LNCaP clone FGC (cell line): ENCODE measurements around the gene ZBTB8A.

ENCODE experiments used
- DNase-seq: peaks from one replicate; pipeline ENCODE4 v3.0.0-alpha.2; 2011; ENCODE audit warnings: low read depth
- H3K4me3 ChIP-seq: 2 replicates; pipeline ENCODE4 v1.5.1; 2011; ENCODE audit warnings: mild to moderate bottlenecking, low read depth, low read length, control low read depth
- TF ChIP-seq, protein P1 (sequence below): IDR thresholded peaks from 2 replicates; pipeline ENCODE4 v1.5.1; 2012; ENCODE audit warnings: mild to moderate bottlenecking; ENCODE audit not compliant: control insufficient read depth, insufficient read depth; ENCODE audit errors: extremely low read depth

The ZBTB8A gene

DNA sequence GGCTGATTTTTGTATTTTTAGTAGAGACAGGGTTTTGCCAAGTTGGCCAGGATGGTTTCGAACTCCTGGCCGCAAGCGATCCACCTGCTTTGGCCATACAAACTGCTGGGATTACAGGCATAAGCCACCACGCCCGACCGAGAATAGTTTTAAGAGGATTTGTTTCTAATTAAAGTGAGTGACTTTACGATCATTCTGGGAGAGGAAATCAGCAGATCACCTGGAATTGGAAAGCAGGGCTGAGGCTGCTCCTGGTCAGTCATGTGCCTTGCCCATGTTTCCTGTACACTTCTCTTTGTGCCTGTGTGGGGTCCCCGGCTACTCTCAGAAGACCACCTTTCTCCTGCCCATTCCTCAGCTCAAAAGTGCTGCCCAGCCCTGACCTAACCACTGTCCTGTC is 40.5 kb upstream of the ZBTB8A start:
- H3K4me3 ChIP-seq = no peak overlapping the region
- no peak for DNase-seq
- TF ChIP-seq, protein P1, sequence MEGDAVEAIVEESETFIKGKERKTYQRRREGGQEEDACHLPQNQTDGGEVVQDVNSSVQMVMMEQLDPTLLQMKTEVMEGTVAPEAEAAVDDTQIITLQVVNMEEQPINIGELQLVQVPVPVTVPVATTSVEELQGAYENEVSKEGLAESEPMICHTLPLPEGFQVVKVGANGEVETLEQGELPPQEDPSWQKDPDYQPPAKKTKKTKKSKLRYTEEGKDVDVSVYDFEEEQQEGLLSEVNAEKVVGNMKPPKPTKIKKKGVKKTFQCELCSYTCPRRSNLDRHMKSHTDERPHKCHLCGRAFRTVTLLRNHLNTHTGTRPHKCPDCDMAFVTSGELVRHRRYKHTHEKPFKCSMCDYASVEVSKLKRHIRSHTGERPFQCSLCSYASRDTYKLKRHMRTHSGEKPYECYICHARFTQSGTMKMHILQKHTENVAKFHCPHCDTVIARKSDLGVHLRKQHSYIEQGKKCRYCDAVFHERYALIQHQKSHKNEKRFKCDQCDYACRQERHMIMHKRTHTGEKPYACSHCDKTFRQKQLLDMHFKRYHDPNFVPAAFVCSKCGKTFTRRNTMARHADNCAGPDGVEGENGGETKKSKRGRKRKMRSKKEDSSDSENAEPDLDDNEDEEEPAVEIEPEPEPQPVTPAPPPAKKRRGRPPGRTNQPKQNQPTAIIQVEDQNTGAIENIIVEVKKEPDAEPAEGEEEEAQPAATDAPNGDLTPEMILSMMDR = no peak

DNA sequence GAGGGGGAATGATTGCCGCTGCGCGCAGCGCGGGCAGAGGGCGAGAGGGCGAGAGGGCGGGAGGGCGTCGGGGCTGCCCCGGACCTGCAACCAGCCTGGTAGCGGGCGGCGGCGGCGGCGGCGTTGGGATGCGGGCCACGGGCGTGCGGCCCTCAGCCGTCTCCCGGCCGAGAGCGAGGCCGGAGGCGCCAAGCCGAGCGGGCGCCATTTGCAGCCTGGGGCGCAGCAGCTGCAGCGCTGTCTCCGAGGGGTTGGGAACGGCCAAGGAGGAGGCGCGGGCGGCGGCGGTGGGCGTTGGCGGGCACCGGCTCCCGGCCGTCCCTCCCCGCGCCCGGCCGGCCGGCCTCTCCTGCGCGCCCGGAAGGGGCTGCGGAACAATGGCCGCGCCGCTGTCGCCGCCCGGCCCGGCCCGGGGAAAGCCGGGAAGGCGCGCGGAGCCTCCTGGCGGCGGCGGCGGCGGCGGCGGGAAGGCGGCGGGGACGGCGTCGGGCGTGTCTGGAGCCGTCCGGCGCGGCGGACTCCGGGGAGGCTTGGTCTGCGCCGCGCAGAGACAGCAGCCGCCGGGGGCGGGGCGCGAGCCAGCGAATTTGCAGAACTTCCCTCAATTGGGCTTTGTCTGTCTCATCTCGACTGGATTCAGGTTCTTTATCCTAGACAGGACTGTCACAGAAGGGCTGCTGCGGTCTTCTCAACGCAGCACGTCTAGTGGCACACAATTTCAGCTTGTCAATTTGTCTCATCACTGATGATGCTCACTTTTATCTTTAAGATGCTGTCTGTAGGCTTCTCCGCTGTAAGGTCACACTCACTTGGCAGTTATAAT is 38.6 kb upstream of the ZBTB8A start:
- H3K4me3 ChIP-seq = peak overlapping the region; percentile 53
- DNase-seq = no peak
- TF ChIP-seq, protein P1 = peak; percentile 36

DNA sequence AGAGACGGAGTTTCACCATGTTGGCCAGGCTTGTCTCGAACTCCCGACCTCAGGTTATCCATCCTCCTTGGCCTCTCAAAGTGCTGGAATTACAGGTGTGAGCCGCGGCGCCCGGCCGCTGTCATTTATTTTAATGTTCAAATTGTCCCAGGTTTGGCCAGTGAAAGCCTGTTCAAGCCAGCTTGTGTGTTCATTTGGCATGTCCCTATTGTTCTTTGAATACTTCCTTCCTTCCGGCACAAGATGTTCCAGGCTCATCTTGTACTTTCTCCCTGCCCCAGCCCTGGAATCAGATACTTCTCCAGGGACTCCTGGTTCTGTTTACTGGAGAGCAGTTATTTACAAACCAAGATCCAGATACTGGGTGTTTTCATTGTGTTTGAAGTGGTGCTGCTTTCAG is 37.4 kb upstream of the ZBTB8A start:
- H3K4me3 ChIP-seq = no peak overlapping the region
- peak; percentile 91 for DNase-seq
- TF ChIP-seq, protein P1 = no peak

DNA sequence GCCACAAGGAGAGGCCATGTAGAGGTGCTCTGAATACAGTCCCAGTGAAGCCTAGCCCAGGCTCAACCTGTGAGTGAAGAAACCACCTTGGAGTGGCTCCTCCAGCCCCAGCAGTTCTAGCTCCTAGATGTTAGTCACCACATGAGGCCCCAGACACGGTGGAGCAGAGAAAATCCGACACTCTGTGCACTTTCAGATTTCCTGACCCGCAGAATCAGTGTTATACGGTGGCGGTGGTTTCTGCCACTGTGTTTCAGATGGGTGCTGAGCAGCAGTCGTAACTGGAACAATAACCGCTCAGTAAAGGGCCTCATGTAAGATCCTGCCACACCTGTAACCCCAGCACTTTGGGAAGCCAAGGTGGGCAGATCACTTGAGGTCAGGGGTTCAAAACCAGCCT is 36.1 kb upstream of the ZBTB8A start:
- TF ChIP-seq, protein P1 = no peak
- DNase-seq = no peak

DNA sequence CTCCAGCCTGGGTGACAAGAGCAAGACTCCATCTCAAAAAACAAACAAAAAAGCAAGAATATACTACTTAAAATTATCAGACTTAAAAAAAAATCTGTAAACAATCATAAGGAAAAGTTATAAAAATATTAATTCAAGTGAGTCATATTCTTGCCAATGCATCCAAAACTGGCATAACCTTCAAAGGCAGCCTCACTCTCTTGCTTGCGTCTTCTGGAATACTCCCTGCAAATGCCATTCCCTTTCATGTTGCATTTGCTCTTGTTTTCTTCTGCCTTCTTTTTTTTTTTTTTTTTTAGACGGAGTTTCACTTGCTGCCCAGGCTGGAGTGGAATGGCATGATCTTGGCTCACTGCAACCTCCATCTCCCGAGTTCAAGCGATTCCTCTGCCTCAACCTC is 32.2 kb upstream of the ZBTB8A start:
- no peak for DNase-seq
- no peak overlapping the region for H3K4me3 ChIP-seq
- TF ChIP-seq, protein P1 = no peak

More for the DNA sequence above, 36.1 kb upstream of the ZBTB8A start:
- no peak overlapping the region for H3K4me3 ChIP-seq

DNA sequence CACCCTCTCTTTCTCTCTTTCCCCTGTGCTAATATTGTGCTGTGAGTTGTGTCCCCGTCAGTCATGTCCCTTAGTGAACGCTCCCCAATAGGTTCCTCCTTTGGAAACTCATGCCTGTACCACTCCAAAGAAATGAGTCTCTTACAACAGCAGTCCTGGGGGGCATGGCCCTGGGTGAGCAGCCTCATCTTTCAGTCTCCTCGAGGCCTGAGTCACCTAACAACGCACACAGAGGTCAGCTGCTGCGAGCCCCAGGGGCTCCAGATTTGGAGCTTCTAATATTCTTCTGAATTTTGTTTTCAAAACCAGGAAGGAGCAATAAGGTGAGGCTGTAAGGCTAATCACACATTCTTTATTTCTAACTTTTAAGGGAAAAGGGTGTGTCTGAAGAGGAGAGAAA is 30.5 kb upstream of the ZBTB8A start:
- TF ChIP-seq, protein P1 = no peak
- no peak for DNase-seq

DNA sequence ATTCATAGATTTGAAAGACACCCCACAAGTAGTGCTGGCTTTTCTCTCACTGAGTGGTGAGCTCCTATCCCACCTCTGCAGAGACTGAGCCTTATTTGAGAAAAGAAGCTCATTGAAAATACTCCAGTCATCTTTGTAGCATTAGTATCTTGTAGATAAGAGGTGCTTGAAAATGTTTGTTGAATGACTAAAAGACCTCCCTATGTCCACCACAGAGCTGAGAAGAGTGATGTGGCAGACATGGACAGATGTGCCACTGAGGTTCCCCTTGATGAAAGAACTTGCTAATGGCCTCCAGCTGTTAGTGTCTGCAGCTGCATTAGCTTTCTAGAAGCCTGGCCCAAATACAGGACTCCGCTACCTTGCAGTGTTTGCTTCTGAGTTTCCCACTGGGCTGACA is 29.3 kb upstream of the ZBTB8A start:
- no peak for DNase-seq
- TF ChIP-seq, protein P1 = no peak
- H3K4me3 ChIP-seq = no peak overlapping the region

More for the DNA sequence above, 30.5 kb upstream of the ZBTB8A start:
- H3K4me3 ChIP-seq = no peak overlapping the region
